NAMALWA (cell line): ENCODE results near the gene KRTAP10-2.

Experiments used
- DNase-seq: peaks from one replicate; pipeline ENCODE4 v3.0.0-alpha.2; 2015; ENCODE audit warnings: low spot score

The KRTAP10-2 gene

GRCh38 chr21:44539991-44540666 is 11.2 kb downstream of the KRTAP10-2 start, which contains the start of gene KRTAP10-1:
KRTAP10-1 (minus strand) TSS chr21:44540195; CDS start chr21:44540150, 45 bp downstream.
- no peak for DNase-seq

- no peak for DNase-seq
Measured at GRCh38 chr21:44539046-44539445, 12.3 kb downstream of the KRTAP10-2 start.

GRCh38 chr21:44537930-44538911 is 13.1 kb downstream of the KRTAP10-2 start:
- DNase-seq = no peak

- no peak for DNase-seq
Measured at GRCh38 chr21:44535963-44536362, 15.3 kb downstream of the KRTAP10-2 start.

- DNase-seq = no peak
Measured at GRCh38 chr21:44534688-44535087, 16.6 kb downstream of the KRTAP10-2 start.

- DNase-seq = peak; percentile 30
Measured at GRCh38 chr21:44533891-44534627, 17.2 kb downstream of the KRTAP10-2 start.

GRCh38 chr21:44533121-44533890 is 18.0 kb downstream of the KRTAP10-2 start:
- DNase-seq = no peak

- DNase-seq = no peak
Measured at GRCh38 chr21:44532712-44533111, 18.6 kb downstream of the KRTAP10-2 start.

GRCh38 chr21:44531606-44532564 is 19.4 kb downstream of the KRTAP10-2 start:
- no peak for DNase-seq

GRCh38 chr21:44530903-44531605 is 20.3 kb downstream of the KRTAP10-2 start:
- DNase-seq = no peak

- no peak for DNase-seq
Measured at GRCh38 chr21:44530221-44530902, 20.9 kb downstream of the KRTAP10-2 start.

- DNase-seq = no peak
Measured at GRCh38 chr21:44529503-44530125, 21.7 kb downstream of the KRTAP10-2 start.

- no peak for DNase-seq
Measured at GRCh38 chr21:44529011-44529421, 22.3 kb downstream of the KRTAP10-2 start.

- DNase-seq = no peak
Measured at GRCh38 chr21:44528634-44528995, 22.7 kb downstream of the KRTAP10-2 start.

- no peak for DNase-seq
Measured at GRCh38 chr21:44527983-44528633, 23.2 kb downstream of the KRTAP10-2 start.

GRCh38 chr21:44527156-44527982 is 23.9 kb downstream of the KRTAP10-2 start:
- no peak for DNase-seq
